HCT116 (cell line): Measurements from ENCODE around the gene ZC3H12C.

Experiments
- FOSL1 ChIP-seq: IDR thresholded peaks from 2 replicates; pipeline ENCODE4 v1.6.1; 2012; ENCODE audit warnings: low read depth
- POLR2A ChIP-seq: IDR thresholded peaks from 2 replicates; pipeline ENCODE4 v1.7.0; 2011; ENCODE audit warnings: borderline replicate concordance; ENCODE audit not compliant: insufficient read depth, insufficient read length; ENCODE audit errors: extremely low read depth
- TF ChIP-seq, protein P1 (sequence below), 3 experiments: fragments of 200-600 bp in 1 of 3; sonication (generic) in 1 of 3; IDR thresholded peaks in 2 of 3; conservative IDR thresholded peaks in 1 of 3; 2 replicates each; pipeline ENCODE4 v1.5.1; 2012 to 2017; ENCODE audit warnings: low read depth in 2 of 3, low read length in 2 of 3, antibody characterized with exemption in 1 of 3, borderline replicate concordance in 1 of 3, control low read depth in 1 of 3, mild to moderate bottlenecking in 1 of 3, mixed read lengths in 1 of 3, mixed run types in 1 of 3, moderate library complexity in 1 of 3; ENCODE audit not compliant: insufficient read depth in 1 of 3

DNA sequence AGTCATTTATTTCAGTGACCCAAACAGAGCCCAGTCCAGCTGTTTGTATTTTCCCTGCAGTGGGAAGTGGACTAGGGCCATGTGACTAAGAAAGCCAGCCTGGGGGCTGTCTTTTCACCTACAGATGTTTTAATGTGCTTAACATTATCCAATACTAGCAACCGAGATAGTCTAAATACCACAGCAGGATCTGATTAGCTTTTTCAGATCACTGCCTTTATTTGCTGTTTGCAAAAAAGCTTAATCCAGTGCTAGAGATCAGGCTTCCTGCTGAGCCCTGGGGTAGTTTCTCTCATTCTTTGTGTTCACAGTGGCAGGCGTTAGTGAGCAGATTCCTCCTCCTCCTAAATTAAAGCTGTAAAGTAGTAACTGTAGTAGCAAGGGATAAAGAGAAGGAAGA is 35.0 kb downstream of the ZC3H12C start:
- TF ChIP-seq, protein P1, sequence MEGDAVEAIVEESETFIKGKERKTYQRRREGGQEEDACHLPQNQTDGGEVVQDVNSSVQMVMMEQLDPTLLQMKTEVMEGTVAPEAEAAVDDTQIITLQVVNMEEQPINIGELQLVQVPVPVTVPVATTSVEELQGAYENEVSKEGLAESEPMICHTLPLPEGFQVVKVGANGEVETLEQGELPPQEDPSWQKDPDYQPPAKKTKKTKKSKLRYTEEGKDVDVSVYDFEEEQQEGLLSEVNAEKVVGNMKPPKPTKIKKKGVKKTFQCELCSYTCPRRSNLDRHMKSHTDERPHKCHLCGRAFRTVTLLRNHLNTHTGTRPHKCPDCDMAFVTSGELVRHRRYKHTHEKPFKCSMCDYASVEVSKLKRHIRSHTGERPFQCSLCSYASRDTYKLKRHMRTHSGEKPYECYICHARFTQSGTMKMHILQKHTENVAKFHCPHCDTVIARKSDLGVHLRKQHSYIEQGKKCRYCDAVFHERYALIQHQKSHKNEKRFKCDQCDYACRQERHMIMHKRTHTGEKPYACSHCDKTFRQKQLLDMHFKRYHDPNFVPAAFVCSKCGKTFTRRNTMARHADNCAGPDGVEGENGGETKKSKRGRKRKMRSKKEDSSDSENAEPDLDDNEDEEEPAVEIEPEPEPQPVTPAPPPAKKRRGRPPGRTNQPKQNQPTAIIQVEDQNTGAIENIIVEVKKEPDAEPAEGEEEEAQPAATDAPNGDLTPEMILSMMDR (IDR thresholded peaks at IDR 0.05 in 2 of 3, conservative IDR thresholded peaks at IDR 0.05 in 1 of 3; ENCODE audit: borderline replicate concordance in 1 of 3, insufficient read depth in 1 of 3, low read depth in 2 of 3, low read length in 2 of 3) = no peak
- TF ChIP-seq FOSL1 (no peak), POLR2A (no peak)
